22Rv1 (cell line): ENCODE results near the gene HERPUD1.

ENCODE experiments used
- ZFX ChIP-seq: fragments of 450-650 bp; IDR thresholded peaks from 2 replicates; pipeline ENCODE4 v1.6.1; 2017; ENCODE audit warnings: antibody characterized with exemption, borderline replicate concordance
- TF ChIP-seq, protein P1 (sequence below): fragments of 450-650 bp; IDR thresholded peaks from 2 replicates; pipeline ENCODE4 v1.5.1; 2017; ENCODE audit warnings: mild to moderate bottlenecking

DNA sequence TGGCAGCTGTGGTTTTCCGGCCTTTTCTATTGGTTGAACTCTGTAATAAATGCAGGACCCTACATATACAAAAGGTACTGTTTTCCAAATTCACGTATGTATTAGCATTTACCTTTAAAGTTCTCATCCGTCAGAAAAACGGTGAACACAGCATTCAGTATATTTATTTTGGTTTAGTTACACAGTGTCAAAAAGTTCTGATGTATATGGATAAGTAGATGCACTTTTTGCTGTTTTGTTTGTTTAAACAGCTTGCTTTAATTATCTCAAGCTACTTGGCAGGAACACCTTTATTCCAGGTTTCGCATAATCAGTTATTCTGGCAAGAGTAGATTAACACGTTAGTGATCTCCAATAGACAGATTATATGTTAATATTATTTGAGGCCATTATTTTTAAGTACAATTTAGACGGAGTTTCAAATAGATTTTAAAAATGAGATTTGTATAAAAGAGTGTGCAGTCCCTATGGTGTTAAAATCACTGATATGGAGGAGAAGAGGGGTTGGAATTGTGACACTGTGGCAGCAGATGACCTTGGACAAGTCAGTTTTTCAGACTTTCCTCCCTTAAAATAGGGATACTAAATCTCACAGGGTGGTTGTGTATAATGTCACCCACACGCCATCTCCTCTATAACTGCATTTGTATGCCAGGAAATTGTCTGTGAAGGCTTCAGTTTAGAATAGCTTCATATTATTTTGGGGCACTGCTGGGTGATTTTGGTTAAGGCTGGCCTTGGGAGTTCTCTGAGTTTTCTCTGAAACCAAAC is 2.1 kb downstream of the HERPUD1 start:
- TF ChIP-seq, protein P1, sequence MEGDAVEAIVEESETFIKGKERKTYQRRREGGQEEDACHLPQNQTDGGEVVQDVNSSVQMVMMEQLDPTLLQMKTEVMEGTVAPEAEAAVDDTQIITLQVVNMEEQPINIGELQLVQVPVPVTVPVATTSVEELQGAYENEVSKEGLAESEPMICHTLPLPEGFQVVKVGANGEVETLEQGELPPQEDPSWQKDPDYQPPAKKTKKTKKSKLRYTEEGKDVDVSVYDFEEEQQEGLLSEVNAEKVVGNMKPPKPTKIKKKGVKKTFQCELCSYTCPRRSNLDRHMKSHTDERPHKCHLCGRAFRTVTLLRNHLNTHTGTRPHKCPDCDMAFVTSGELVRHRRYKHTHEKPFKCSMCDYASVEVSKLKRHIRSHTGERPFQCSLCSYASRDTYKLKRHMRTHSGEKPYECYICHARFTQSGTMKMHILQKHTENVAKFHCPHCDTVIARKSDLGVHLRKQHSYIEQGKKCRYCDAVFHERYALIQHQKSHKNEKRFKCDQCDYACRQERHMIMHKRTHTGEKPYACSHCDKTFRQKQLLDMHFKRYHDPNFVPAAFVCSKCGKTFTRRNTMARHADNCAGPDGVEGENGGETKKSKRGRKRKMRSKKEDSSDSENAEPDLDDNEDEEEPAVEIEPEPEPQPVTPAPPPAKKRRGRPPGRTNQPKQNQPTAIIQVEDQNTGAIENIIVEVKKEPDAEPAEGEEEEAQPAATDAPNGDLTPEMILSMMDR: no peak
- no peak for TF ChIP-seq ZFX
